Esophagus squamous epithelium (tissue), 5 donors: ENCODE measurements around the gene KCNQ1. TPM values are rescaled to one million over a fixed set of nuclear protein-coding genes. Genes with fewer than 3 reads are reported as not detected.

Source experiments
- DNase-seq: peaks from one replicate; lab custom pipeline; 2025; lab: John Stamatoyannopoulos, UW
- H3K27ac ChIP-seq, 4 donors: fragments of 200-600 bp; sonication (generic); one replicate each; pipeline ENCODE4 v1.5.1; 2016 to 2019; ENCODE audit warnings: mild to moderate bottlenecking in 1 of 4
- H3K27me3 ChIP-seq, 4 donors: fragments of 200-600 bp; sonication (generic); 1 replicate in 3 of 4; 2 replicates in 1 of 4; pipeline versions ENCODE4 v1.5.1 to v1.6.0; 2017 to 2021; ENCODE audit warnings: antibody characterized with exemption in 1 of 4
- H3K36me3 ChIP-seq, 3 donors: fragments of 200-600 bp; sonication (generic); one replicate each; pipeline ENCODE4 v1.5.1; 2016 to 2019
- H3K4me1 ChIP-seq, 3 donors: fragments of 200-600 bp; sonication (generic); one replicate each; pipeline ENCODE4 v1.5.1; 2017 to 2019
- H3K4me3 ChIP-seq, 4 donors: fragments of 200-600 bp; sonication (generic); 1 replicate in 3 of 4; 2 replicates in 1 of 4; pipeline ENCODE4 v1.5.1; 2016 to 2019; ENCODE audit warnings: mild to moderate bottlenecking in 2 of 4, moderate library complexity in 1 of 4
- H3K9me3 ChIP-seq, 3 donors: fragments of 200-600 bp; sonication (generic); one replicate each; pipeline ENCODE4 v1.5.1; 2016 to 2019
- POLR2A ChIP-seq, 4 donors: fragments of 450-650 bp; IDR thresholded peaks; one replicate each; pipeline ENCODE4 v1.6.1; 2017; ENCODE audit warnings: antibody characterized with exemption in 4 of 4, mild to moderate bottlenecking in 4 of 4, moderate library complexity in 3 of 4
- WGBS, 2 donors: methylation state at CpG; one replicate each; pipeline ENCODE4 v1.1.5; 2018; 5-methylcytosine and 5-hydroxymethylcytosine counted together
- intact Hi-C: fragments of 100-400 bp; cut with DNase I; formaldehyde crosslinking; loops from one replicate; pipeline ENCODE4 v1.15.0; 2022
- total RNA-seq, 4 donors: library from RNA; depleted of rRNA; stranded (reverse); fragments of >200 nt; gene quantifications; one replicate each; pipeline ENCODE4 v1.1.0, GENCODE V29; 2016
- TF ChIP-seq, protein P1 (sequence below), 6 experiments: fragments of 450-650 bp in 4 of 6; fragments of 200-600 bp in 2 of 6; sonication (generic) in 2 of 6; IDR thresholded peaks; one replicate each; pipeline ENCODE4 v1.5.1; 2016 to 2019; ENCODE audit warnings: antibody characterized with exemption in 6 of 6, mild to moderate bottlenecking in 4 of 6, moderate library complexity in 4 of 6
- donor health status: DM: yes; HTN: yes; CAD: no.

Gene KCNQ1
- total RNA-seq, 4 donors from 2014 or later, result 0.61 to 3.1 (median 0.72) TPM

GRCh38 chr11:2744166-2744565 lies 299.4 kb downstream of the KCNQ1 start:
- Histone ChIP-seq H3K36me3 (no peaks in the 10 kb centered on the region), H3K27me3 (no peaks in the 10 kb centered on the region), H3K27ac (no peak overlapping the region), H3K9me3 (no peaks in the 10 kb centered on the region), H3K4me3 (no peak overlapping the region), H3K4me1 (peaks cover 0 to 18% (median 0%) of the 10 kb centered on the region in 3 donors)
- intact Hi-C loops, result no loop called here
- 93 to 100% methylated on average over 5 to 8 of the region's 9 CpGs for WGBS, 2 donors
- no peak for TF ChIP-seq POLR2A (IDR thresholded peaks at IDR 0.05)
- TF ChIP-seq, protein P1, sequence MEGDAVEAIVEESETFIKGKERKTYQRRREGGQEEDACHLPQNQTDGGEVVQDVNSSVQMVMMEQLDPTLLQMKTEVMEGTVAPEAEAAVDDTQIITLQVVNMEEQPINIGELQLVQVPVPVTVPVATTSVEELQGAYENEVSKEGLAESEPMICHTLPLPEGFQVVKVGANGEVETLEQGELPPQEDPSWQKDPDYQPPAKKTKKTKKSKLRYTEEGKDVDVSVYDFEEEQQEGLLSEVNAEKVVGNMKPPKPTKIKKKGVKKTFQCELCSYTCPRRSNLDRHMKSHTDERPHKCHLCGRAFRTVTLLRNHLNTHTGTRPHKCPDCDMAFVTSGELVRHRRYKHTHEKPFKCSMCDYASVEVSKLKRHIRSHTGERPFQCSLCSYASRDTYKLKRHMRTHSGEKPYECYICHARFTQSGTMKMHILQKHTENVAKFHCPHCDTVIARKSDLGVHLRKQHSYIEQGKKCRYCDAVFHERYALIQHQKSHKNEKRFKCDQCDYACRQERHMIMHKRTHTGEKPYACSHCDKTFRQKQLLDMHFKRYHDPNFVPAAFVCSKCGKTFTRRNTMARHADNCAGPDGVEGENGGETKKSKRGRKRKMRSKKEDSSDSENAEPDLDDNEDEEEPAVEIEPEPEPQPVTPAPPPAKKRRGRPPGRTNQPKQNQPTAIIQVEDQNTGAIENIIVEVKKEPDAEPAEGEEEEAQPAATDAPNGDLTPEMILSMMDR (IDR thresholded peaks at IDR 0.05), result no peak
- no peak for DNase-seq

DNA sequence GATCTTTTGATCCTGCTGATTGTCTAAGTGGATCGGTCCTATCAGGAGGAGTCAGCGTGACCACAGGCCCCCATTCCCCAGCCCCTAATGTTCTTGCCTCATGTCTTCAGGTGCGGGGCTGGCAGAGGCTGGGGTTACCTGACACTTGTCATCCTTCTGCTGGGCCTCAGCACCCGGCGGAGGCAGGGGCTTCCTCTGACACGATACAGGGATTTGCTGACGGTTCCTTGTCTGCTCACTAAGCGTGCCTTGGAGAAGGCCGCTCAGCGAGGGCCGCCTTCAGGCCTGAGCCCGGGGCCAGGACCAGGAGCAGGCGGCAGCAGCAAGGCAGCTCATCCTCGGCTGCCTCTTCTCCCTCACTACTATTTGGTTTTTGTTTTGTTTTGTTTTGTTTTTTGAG lies 300.7 kb downstream of the KCNQ1 start:
- no peaks in the 10 kb centered on the region for H3K36me3 ChIP-seq
- peaks cover 0 to 18% (median 0%) of the 10 kb centered on the region in 3 donors for H3K4me1 ChIP-seq
- 87% methylated on average over 9 to 11 of the region's 14 CpGs for whole genome bisulfite sequencing, 2 donors
- H3K27me3 ChIP-seq, result no peaks in the 10 kb centered on the region
- no peaks in the 10 kb centered on the region for H3K9me3 ChIP-seq
- no peak overlapping the region for H3K4me3 ChIP-seq
- no peak overlapping the region for H3K27ac ChIP-seq
- intact Hi-C loops, result no loop called here
- DNase-seq, result no peak
- TF ChIP-seq, protein P1 (IDR thresholded peaks at IDR 0.05), result no peak
- TF ChIP-seq POLR2A (IDR thresholded peaks at IDR 0.05), result no peak

GRCh38 chr11:2746401-2747247 lies 301.8 kb downstream of the KCNQ1 start:
- Histone ChIP-seq H3K27ac (no peak overlapping the region), H3K9me3 (no peaks in the 10 kb centered on the region), H3K27me3 (no peaks in the 10 kb centered on the region), H3K4me1 (peaks cover 0 to 8% (median 0%) of the 10 kb centered on the region in 3 donors), H3K36me3 (no peaks in the 10 kb centered on the region), H3K4me3 (no peak overlapping the region)
- no peak for DNase-seq
- TF ChIP-seq, protein P1 (IDR thresholded peaks at IDR 0.05), result no peak
- TF ChIP-seq POLR2A (IDR thresholded peaks at IDR 0.05), result no peak
- intact Hi-C loops, result no loop called here
- WGBS, 2 donors, result 79 to 86% methylated on average over 9 to 15 of the region's 24 CpGs

DNA sequence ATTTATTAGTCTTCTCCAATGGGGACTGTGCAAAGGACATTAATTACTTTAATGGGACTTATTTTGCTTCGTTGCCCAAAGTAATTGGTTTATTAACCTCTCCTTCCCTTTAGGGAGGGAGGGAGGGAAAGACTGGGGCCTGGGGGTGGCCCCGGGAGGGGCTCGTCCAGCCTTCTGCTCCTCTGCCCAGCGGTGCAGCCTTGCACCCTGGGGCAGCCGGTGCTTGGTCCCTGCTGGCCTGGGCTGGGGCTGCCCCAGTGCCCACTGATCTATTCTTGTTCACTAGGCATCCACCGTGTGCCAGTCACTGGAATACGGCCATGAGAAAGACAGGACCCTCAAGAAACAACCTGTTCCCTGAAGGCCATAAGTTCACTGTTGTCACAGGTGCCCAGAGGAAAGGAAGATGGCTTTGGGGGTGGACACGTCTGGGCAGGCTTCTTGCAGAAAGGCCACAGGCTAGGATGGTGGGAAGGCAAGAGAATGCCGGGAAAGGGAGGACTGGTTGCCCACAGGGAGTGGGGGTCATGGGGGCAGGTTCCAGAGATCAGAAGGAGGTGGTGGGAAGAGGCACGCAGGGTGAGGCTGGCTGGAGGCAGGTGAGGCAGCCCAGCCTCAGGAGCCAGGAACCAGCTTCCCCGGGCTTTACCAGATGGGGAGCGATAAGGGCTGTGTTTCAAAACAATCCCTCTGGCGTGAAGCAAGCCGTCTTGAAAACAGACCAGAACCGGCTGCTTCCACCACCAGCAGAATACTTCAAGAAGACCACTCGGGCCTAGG lies 302.6 kb downstream of the KCNQ1 start:
- DNase-seq, result no peak

More for the DNA sequence above, 302.6 kb downstream of the KCNQ1 start:
- Histone ChIP-seq H3K4me1 (peaks cover 0 to under 1% (median 0%) of the 10 kb centered on the region in 3 donors), H3K27me3 (no peaks in the 10 kb centered on the region), H3K27ac (no peak overlapping the region), H3K36me3 (no peaks in the 10 kb centered on the region), H3K4me3 (no peak overlapping the region), H3K9me3 (no peaks in the 10 kb centered on the region)
- intact Hi-C loops, result no loop called here
- TF ChIP-seq, protein P1 (IDR thresholded peaks at IDR 0.05), result no peak
- TF ChIP-seq POLR2A (IDR thresholded peaks at IDR 0.05), result no peak
- WGBS, 2 donors, result 70 to 82% methylated on average over 10 to 15 of the region's 16 CpGs
